SK-N-SH (cell line): ENCODE measurements around the gene DXO.

Experiments used
- CTCF ChIP-seq: fragments of 200-600 bp; sonication (generic); IDR thresholded peaks from 2 replicates; pipeline ENCODE4 v1.6.1; 2017; ENCODE audit warnings: antibody characterized with exemption, mild to moderate bottlenecking, moderate library complexity
- EZH2phosphoT487 ChIP-seq: fragments of 200-600 bp; sonication (generic); IDR thresholded peaks from 2 replicates; pipeline ENCODE4 v1.6.1; 2017; ENCODE audit warnings: low read depth, mixed run types, mild to moderate bottlenecking, antibody characterized with exemption, moderate library complexity, borderline replicate concordance

GRCh38 chr6:31979238-31979898 lies 7.4 kb upstream of the DXO start:
- TF ChIP-seq CTCF (no peak), EZH2phosphoT487 (no peak)
